T-cell (primary cell): Measurements from ENCODE around the gene MFN2. TPM values are rescaled to one million over a fixed set of nuclear protein-coding genes. Genes with fewer than 3 reads are reported as not detected.
A peak's percentile ranks its signal among the peaks of the same experiment; 100 is the strongest.

ENCODE experiments used
- ATAC-seq, 4 experiments: fragments of 200-7000 bp in 3 of 4; fragments of 150-1000 bp in 1 of 4; cut with Tn5 transposase; replicated peaks in 1 of 4; 1 replicate in 3 of 4; 2 replicates in 1 of 4; pipeline ENCODE4 v1.10.0; 2021; ENCODE audit warnings: moderate library complexity in 3 of 4, mild to moderate bottlenecking in 2 of 4, moderate number of reproducible peaks in 1 of 4
- CTCF ChIA-PET, 2 donors: fragments of 300-600 bp; sonication (Branson Sonifier 250); formaldehyde crosslinking; loops; one replicate each; lab custom pipeline; 2022; ENCODE audit warnings: antibody characterized with exemption in 2 of 2; lab: Charles Lee
- POLR2A ChIA-PET, 2 donors: fragments of 300-600 bp; sonication (Branson Sonifier 250); formaldehyde crosslinking; loops; one replicate each; lab custom pipeline; 2022; ENCODE audit warnings: antibody characterized with exemption in 2 of 2; lab: Charles Lee
- DNase-seq, 35 experiments: peaks; one replicate each; pipeline versions ENCODE4 v3.0.0 to v3.0.0-alpha.2; 2013 to 2023
- H3K27ac ChIP-seq: one replicate; pipeline ENCODE4 v1.5.1; 2013; ENCODE audit warnings: low read length
- H3K27me3 ChIP-seq, 2 experiments: replicated peaks in 1 of 2; 1 replicate in 1 of 2; 2 replicates in 1 of 2; pipeline versions ENCODE4 v1.6.1 to v1.7.0; 2013; ENCODE audit warnings: low read length in 1 of 2, mixed read lengths in 1 of 2; ENCODE audit not compliant: control insufficient read depth in 2 of 2, insufficient read depth in 2 of 2; ENCODE audit errors: extremely low read depth in 1 of 2
- H3K36me3 ChIP-seq, 2 donors: 1 replicate in 1 of 2; 2 replicates in 1 of 2; pipeline versions ENCODE4 v1.6.1 to v1.7.0; 2013; ENCODE audit warnings: low read length in 1 of 2; ENCODE audit not compliant: control insufficient read depth in 2 of 2, insufficient read depth in 1 of 2; ENCODE audit errors: extremely low read depth in 1 of 2
- H3K4me1 ChIP-seq, 2 experiments: 1 replicate in 1 of 2; 2 replicates in 1 of 2; pipeline versions ENCODE4 v1.6.1 to v1.7.0; 2013; ENCODE audit warnings: low read length in 2 of 2, mixed read lengths in 1 of 2; ENCODE audit not compliant: insufficient read depth in 2 of 2, control insufficient read depth in 1 of 2; ENCODE audit errors: extremely low read depth in 1 of 2
- H3K4me3 ChIP-seq, 2 donors: 1 replicate in 1 of 2; 2 replicates in 1 of 2; pipeline versions ENCODE4 v1.5.1 to v1.7.0; 2013; ENCODE audit warnings: mild to moderate bottlenecking in 2 of 2, low read length in 1 of 2, moderate library complexity in 1 of 2; ENCODE audit not compliant: control insufficient read depth in 1 of 2; ENCODE audit errors: extremely low read depth in 1 of 2
- H3K9me3 ChIP-seq: 2 replicates; pipeline ENCODE4 v1.7.0; 2013
- H3K27ac Mint-ChIP-seq, 2 donors: one replicate each; pipeline ENCODE4 v1.8.0; 2020 to 2021; ENCODE audit warnings: mild to moderate bottlenecking in 2 of 2, mixed read lengths in 2 of 2
- H3K27me3 Mint-ChIP-seq, 2 donors: one replicate each; pipeline ENCODE4 v1.8.0; 2021 to 2022; ENCODE audit warnings: mixed read lengths in 2 of 2
- H3K36me3 Mint-ChIP-seq: one replicate; pipeline ENCODE4 v1.8.0; 2021; ENCODE audit warnings: mixed read lengths
- H3K4me1 Mint-ChIP-seq, 3 donors: one replicate each; pipeline ENCODE4 v1.8.0; 2020 to 2022; ENCODE audit warnings: mixed read lengths in 3 of 3, mild to moderate bottlenecking in 1 of 3
- H3K4me3 Mint-ChIP-seq, 3 donors: one replicate each; pipeline ENCODE4 v1.8.0; 2020 to 2022; ENCODE audit warnings: mild to moderate bottlenecking in 3 of 3, mixed read lengths in 3 of 3, moderate library complexity in 3 of 3
- H3K9me3 Mint-ChIP-seq, 3 donors: one replicate each; pipeline ENCODE4 v1.8.0; 2020 to 2022; ENCODE audit warnings: mixed read lengths in 3 of 3
- WGBS: methylation state at CpG from one replicate; pipeline ENCODE4 v1.1.5; 2013; ENCODE audit warnings: missing lambda C conversion rate; ENCODE audit not compliant: insufficient coverage; 5-methylcytosine and 5-hydroxymethylcytosine counted together
- total RNA-seq, 35 experiments: library from RNA in 6 of 35; stranded (reverse) in 6 of 35; fragments of 120-200 nt in 1 of 35; gene quantifications; one replicate each; pipeline versions ENCODE4 v1.2.1 to v1.2.4 and lab custom pipeline; 2013 to 2026

MFN2 gene
- total RNA-seq, 5 donors from 2014 or later (not counting 1 experiment from before 2014, with no cell fraction given), result 38.0 to 47.0 (median 40.7) TPM

DNA sequence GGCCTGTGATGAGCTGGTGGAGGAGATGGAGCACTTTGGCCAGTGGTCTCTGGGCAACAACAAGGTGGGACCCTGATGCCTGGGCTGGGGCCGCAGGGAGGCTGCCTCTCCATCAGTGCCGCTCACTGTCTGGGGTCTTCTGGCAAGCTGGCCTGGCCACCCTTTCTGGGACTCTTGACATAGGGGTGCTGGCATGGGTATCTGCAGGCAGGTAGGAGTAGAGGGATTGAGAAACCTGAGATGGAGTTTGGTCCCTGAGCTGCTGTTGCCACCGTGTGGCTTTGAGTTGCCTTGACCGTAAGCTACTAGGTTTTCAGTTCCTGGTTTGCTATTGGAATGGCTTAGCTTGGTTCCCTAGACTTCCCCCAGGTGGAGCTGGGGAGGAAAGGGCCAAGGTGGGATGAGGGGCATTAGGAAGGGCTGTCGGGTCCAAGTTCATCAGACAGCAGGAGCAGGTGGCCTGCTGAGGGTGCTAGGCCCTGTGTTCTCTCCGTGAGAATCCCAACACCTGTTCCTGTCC is 13.2 kb upstream of the MFN2 start:
- H3K27ac Mint-ChIP-seq, result no peak overlapping the region
- POLR2A ChIA-PET, result interaction anchor here in 1 of 2 donors (0.6 kb wide), 1 partner anchor 1189 kb away, joined by 3 read pairs; no protein-coding TSS in a partner anchor
- Histone ChIP-seq H3K4me1 (no peaks in the 10 kb centered on the region), H3K27me3 (no peaks in the 10 kb centered on the region), H3K4me3 (no peak overlapping the region), H3K27ac (no peak overlapping the region), H3K36me3 (peaks cover 0 to 3% of the 10 kb centered on the region in 2 donors), H3K9me3 (no peaks in the 10 kb centered on the region)
- H3K9me3 Mint-ChIP-seq, result no peaks in the 10 kb centered on the region
- no peak overlapping the region for H3K4me3 Mint-ChIP-seq
- CTCF ChIA-PET, result interaction anchor here in 1 of 2 donors (0.7 kb wide), 1 partner anchor 930 kb away, joined by 3 read pairs; no protein-coding TSS in a partner anchor
- DNase-seq, result peak in 2 of 35 experiments; percentile 8 to 32
- ATAC-seq, result no peak
- H3K4me1 Mint-ChIP-seq, result no peaks in the 10 kb centered on the region
- WGBS, result 94% methylated on average over 4 of the region's 6 CpGs
- H3K27me3 Mint-ChIP-seq, result no peaks in the 10 kb centered on the region
- no peaks in the 10 kb centered on the region for H3K36me3 Mint-ChIP-seq

GRCh38 chr1:11970441-11971185 is 9.6 kb upstream of the MFN2 start:
- DNase-seq, result no peak
- CTCF ChIA-PET, result interaction anchor here in 1 of 2 donors (0.7 kb wide), 1 partner anchor 10 kb away, joined by 4 read pairs; the partner anchor contains the start of gene MFN2
- H3K4me3 Mint-ChIP-seq, result no peak overlapping the region
- no peak for ATAC-seq
- H3K4me1 Mint-ChIP-seq, result peaks cover 0 to 3% (median 0%) of the 10 kb centered on the region in 3 donors
- H3K27me3 Mint-ChIP-seq, result no peaks in the 10 kb centered on the region
- WGBS, result 94% methylated on average over 13 of the region's 17 CpGs
- H3K36me3 Mint-ChIP-seq, result no peaks in the 10 kb centered on the region
- H3K9me3 Mint-ChIP-seq, result no peaks in the 10 kb centered on the region
- POLR2A ChIA-PET, result no interaction called here
- H3K27ac Mint-ChIP-seq, result no peak overlapping the region
- H3K4me3 ChIP-seq, result no peak overlapping the region
- no peaks in the 10 kb centered on the region for H3K27me3 ChIP-seq
- H3K27ac ChIP-seq, result no peak overlapping the region
- no peaks in the 10 kb centered on the region for H3K9me3 ChIP-seq
- H3K36me3 ChIP-seq, result peaks cover 0 to 3% of the 10 kb centered on the region in 2 donors
- peaks cover 2 to 11% of the 10 kb centered on the region in 2 experiments for H3K4me1 ChIP-seq

DNA sequence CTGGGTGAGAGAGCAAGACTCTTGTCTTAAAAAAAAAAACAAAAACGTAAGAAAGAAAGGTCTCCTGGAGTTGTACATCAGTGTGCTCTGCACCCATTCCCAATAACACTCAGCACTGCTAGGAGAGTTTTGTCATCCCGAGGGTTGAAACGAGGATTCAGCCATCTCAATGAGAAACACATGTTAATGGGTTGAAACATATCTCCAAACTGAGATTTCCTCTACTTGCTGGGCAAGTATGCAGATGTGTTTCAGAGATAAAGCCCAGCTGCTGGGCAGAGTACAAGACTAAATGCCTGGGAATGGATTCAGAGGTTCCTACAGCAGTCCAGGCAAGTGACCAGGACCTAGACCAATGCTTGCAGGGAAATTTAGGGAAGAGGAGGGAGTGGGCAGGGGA is 2.6 kb upstream of the MFN2 start:
- WGBS, result no CpG with 5 or more reads among the region's 3 CpGs
- H3K36me3 Mint-ChIP-seq, result peaks cover 4% of the 10 kb centered on the region
- DNase-seq (no peak), ATAC-seq (no peak)
- H3K27ac Mint-ChIP-seq, result no peak overlapping the region
- H3K9me3 Mint-ChIP-seq, result no peaks in the 10 kb centered on the region
- ChIA-PET CTCF (no interaction called here), POLR2A (no interaction called here)
- Histone ChIP-seq H3K9me3 (no peaks in the 10 kb centered on the region), H3K4me1 (peaks cover 11 to 35% of the 10 kb centered on the region in 2 experiments), H3K4me3 (no peak overlapping the region), H3K27me3 (no peaks in the 10 kb centered on the region), H3K27ac (no peak overlapping the region), H3K36me3 (peaks cover 3 to 5% of the 10 kb centered on the region in 2 donors)
- peaks cover 21 to 27% (median 26%) of the 10 kb centered on the region in 3 donors for H3K4me1 Mint-ChIP-seq
- no peaks in the 10 kb centered on the region for H3K27me3 Mint-ChIP-seq
- H3K4me3 Mint-ChIP-seq, result peak overlapping the region in 1 of 3 donors; percentile 22

DNA sequence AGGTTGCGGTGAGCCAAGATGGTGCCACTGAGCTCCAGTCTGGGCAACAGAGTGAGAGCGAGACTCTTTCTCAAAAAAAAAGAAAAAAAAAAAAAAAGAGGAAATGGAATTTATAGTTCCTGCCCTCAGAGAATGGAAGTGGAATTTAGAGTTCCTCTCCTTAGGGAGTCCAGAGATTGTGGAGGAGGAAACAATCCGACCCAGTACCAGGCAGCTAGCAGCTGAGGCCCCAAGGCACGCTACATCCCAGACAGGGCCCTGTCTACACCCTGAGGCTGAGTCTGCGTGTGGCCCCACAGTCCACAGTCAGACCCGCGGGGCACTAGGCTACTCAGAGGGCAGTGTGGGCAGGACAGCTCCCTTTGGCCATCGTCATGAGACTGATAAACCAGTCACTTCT is 1.9 kb upstream of the MFN2 start:
- DNase-seq (no peak), ATAC-seq (no peak)
- H3K27ac Mint-ChIP-seq, result no peak overlapping the region
- no peaks in the 10 kb centered on the region for H3K27me3 Mint-ChIP-seq
- Histone ChIP-seq H3K36me3 (peaks cover 3 to 9% of the 10 kb centered on the region in 2 donors), H3K9me3 (no peaks in the 10 kb centered on the region), H3K27me3 (no peaks in the 10 kb centered on the region), H3K4me1 (peaks cover 9 to 28% of the 10 kb centered on the region in 2 experiments), H3K27ac (no peak overlapping the region), H3K4me3 (no peak overlapping the region)
- peaks cover 26 to 28% (median 27%) of the 10 kb centered on the region in 3 donors for H3K4me1 Mint-ChIP-seq
- peak overlapping the region in 2 of 3 donors; percentile 4 to 41 for H3K4me3 Mint-ChIP-seq
- no peaks in the 10 kb centered on the region for H3K9me3 Mint-ChIP-seq
- WGBS, result 97% methylated on average over 5 of the region's 8 CpGs
- ChIA-PET POLR2A (no interaction called here), CTCF (interaction anchor here (0.6 to 0.8 kb wide), 2 partner anchors 9 to 68 kb away, joined by 3 to 4 read pairs; no protein-coding TSS in a partner anchor)
- H3K36me3 Mint-ChIP-seq, result peaks cover 4% of the 10 kb centered on the region

DNA sequence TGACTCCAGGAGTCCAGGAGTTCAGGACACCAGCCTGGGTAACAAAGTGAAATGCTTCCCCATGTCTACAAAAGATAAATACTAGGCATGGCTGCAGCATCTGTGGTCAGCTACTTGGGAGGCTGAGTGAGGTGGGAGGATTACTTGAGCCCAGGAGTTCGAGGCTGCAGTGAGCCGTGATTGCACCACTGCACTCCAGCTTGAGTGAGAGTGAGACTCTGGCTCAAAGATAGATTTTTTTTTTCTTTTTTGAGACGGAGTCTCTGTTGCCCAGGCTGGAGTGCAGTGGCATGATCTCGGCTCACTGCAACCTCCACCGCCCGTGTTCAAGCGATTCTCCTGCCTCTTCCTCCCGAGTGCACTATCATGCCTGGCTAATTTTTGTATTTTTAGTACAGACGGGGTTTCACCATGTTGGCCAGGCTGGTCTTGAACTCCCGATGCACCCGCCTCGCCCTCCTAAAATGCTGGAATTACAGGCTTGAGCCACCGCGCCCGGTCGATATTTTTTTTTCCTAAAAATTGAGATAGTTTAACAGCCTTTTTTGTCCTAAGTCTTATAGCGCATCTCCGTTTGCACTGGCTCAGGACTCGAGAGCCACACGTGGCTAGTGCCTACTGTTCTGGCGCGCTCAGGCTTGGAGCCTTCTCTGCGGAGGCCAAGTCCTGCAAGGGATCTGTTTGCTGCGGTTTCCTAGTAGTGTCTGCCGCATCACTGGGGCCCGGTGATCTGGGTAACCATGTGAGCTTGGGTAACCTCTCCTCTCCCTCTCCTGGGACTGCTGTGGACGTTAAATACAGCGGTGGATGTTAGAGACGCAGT is 1.0 kb upstream of the MFN2 start:
- WGBS, result 80% methylated on average over 26 of the region's 29 CpGs

More for the DNA sequence above, 1.0 kb upstream of the MFN2 start:
- H3K27me3 ChIP-seq, result no peaks in the 10 kb centered on the region
- Mint-ChIP-seq H3K27me3 (no peaks in the 10 kb centered on the region), H3K27ac (peak overlapping the region; percentile 82 to 91), H3K36me3 (peaks cover 7% of the 10 kb centered on the region), H3K9me3 (no peaks in the 10 kb centered on the region), H3K4me1 (peaks cover 33 to 37% (median 36%) of the 10 kb centered on the region in 3 donors), H3K4me3 (peak overlapping the region; percentile 83 to 93 (median 89))
- ATAC-seq (no peak), DNase-seq (peak in 1 of 35 experiments; percentile 11)
- CTCF ChIA-PET, result interaction anchor here in 1 of 2 donors (0.6 to 1.4 kb wide), 3 partner anchors 40 to 250 kb away, joined by 3 to 7 read pairs (median 4); partner anchors contain the start of gene MIIP
- H3K36me3 ChIP-seq, result peaks cover 8 to 18% of the 10 kb centered on the region in 2 donors
- peak overlapping the region; percentile 83 for H3K27ac ChIP-seq
- peaks cover 9 to 29% of the 10 kb centered on the region in 2 experiments for H3K4me1 ChIP-seq
- POLR2A ChIA-PET, result interaction anchor here (0.6 to 1.2 kb wide), 4 partner anchors 69 to 72 kb away, joined by 3 to 14 read pairs (median 4); no protein-coding TSS in a partner anchor
- no peaks in the 10 kb centered on the region for H3K9me3 ChIP-seq
- H3K4me3 ChIP-seq, result peak overlapping the region in 1 of 2 donors; percentile 82
